RWPE1 (cell line): ENCODE results near the gene INPP5K.
A peak's percentile ranks its signal among the peaks of the same experiment; 100 is the strongest.

Source experiments
- CTCF ChIA-PET: fragments of 350-600 bp; sonication (Branson Sonifier 250); formaldehyde crosslinking; extraction: SDS; loops from one replicate; lab custom pipeline; 2021; lab: Yijun Ruan, JAX
- POLR2A ChIA-PET: fragments of 400-600 bp; formaldehyde crosslinking; extraction: SDS; loops from one replicate; lab custom pipeline; 2020; ENCODE audit warnings: antibody characterized with exemption; ENCODE audit not compliant: low non-redundant PET; lab: Yijun Ruan, JAX
- DNase-seq: peaks from one replicate; pipeline ENCODE4 v3.0.0; 2012; ENCODE audit warnings: low spot score
- H3K27ac ChIP-seq: fragments of 450-650 bp; 2 replicates; pipeline ENCODE4 v1.5.1; 2017
- TF ChIP-seq, protein P1 (sequence below): fragments of 450-650 bp; conservative IDR thresholded peaks from 2 replicates; pipeline ENCODE4 v1.5.1; 2017; ENCODE audit warnings: low read depth, mild to moderate bottlenecking

INPP5K gene

DNA sequence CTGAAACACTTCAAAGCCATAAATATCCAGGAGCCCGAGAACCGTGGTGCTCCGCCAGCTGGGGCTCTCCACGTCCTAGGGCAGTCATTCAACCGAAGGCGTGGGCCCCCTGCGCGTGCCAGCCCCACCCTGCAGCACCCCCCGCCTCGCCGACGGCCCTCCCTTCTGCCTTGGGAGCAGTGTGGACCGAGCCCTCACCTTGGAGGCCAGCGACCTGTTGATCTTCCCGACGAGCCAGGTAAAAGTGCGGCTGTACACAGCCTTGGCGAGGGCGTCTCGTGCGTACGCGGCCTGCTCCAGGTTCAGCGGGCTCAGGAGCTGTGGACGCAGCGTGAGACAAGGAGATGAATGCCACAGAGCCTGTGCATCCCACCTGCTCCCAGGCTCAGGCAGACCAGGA, 38.0 kb downstream of the INPP5K start:
- ChIA-PET POLR2A (interaction anchor here (0.5 kb wide), 1 partner anchor 1105 kb away, joined by 3 read pairs; no protein-coding TSS in a partner anchor), CTCF (no interaction called here)
- DNase-seq, result no peak
- H3K27ac ChIP-seq, result peak overlapping the region; percentile 45
- TF ChIP-seq, protein P1, sequence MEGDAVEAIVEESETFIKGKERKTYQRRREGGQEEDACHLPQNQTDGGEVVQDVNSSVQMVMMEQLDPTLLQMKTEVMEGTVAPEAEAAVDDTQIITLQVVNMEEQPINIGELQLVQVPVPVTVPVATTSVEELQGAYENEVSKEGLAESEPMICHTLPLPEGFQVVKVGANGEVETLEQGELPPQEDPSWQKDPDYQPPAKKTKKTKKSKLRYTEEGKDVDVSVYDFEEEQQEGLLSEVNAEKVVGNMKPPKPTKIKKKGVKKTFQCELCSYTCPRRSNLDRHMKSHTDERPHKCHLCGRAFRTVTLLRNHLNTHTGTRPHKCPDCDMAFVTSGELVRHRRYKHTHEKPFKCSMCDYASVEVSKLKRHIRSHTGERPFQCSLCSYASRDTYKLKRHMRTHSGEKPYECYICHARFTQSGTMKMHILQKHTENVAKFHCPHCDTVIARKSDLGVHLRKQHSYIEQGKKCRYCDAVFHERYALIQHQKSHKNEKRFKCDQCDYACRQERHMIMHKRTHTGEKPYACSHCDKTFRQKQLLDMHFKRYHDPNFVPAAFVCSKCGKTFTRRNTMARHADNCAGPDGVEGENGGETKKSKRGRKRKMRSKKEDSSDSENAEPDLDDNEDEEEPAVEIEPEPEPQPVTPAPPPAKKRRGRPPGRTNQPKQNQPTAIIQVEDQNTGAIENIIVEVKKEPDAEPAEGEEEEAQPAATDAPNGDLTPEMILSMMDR, result no peak

DNA sequence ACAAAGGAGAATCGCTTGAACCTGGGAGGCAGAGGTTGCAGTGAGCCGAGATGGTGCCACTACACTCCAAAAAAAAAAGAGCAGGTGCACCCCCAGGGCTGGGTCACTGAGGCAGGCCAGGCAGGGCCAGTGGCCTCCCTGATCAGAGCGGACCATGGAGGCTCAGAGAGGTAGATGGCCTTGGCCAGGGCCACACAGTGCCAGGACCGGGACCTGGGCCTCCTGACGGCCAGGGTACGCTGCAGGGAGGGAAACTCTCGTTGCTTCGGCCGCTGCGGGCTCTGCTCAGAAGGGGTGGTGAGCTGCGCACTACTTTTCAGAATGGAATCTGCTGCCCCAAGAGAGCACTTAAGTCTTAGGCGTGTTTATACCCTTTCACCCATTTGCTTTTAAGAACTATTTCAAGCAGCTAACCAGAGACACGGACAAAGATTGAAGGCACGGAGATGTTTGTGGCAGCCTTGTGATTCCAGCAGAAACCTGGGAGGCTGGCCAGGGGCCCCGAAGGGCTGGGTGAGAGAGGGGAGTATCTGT, 41.0 kb downstream of the INPP5K start:
- TF ChIP-seq, protein P1, result no peak
- POLR2A ChIA-PET, result no interaction called here
- H3K27ac ChIP-seq, result 0 out of 2 replicates have a peak overlapping the region, but pooled peaks have one; percentile 12
- no peak for DNase-seq
- CTCF ChIA-PET, result no interaction called here

DNA sequence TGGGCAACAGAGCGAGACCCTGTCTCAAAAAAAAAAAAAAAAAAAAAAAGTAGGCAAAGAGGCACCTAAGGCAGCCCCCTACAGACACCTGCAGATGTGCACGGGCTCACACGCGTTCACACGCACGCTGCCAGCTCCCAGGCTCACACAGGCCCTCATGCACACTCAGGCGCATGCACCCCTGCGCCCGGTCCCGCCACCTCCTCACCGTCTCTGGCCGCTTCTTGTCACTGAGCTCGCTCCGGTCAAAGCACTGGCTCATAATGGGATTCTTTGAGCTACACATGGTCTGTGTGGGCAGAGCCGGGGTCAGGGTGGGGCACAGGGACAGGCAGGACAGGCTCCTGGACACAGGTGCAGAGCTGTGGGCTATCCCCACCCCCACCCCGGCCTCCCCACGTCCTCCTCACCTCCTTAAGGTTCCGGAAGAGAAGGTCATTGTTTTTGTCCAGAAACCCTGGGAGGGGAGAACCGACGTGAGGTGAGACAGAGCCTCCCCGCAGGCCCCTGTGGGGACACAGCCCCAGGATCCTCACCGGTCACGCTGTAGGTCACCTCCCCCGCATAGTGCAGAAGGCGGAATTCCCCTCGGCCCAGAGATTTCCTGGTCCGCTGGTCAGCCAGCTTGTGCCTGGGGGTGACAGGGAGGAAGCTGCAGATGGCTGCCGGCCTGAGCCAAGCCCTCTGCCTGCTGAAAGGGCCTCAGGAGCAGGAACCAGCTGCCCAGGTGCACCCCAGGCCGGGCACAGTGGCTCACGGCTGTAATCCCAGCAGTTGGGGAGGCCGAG, 41.8 kb downstream of the INPP5K start:
- ChIA-PET POLR2A (no interaction called here), CTCF (interaction anchor here (0.5 to 0.6 kb wide), 2 partner anchors 13 to 47 kb away, joined by 3 to 4 read pairs; no protein-coding TSS in a partner anchor)
- TF ChIP-seq, protein P1, result no peak
- DNase-seq, result no peak
- peak overlapping the region; percentile 12; the same call in 1 of the 2 replicates for H3K27ac ChIP-seq

DNA sequence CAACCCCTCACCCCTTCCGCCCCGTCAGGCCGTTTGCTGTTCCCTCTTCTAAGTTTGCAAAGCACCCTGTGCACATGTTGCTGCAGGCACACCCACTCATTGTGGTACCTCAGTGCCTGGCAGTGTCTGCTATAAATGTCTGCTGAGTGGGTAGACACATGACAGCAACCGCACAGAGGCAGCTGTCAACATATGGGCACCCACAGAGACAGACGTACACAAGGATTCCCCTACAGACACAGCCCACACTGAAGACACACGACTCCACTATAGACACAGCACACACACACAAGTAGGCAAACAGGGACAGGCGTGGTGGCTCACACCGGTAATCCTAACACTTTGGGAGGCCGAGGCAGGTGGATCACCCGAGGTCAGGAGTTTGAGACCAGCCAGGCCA, 42.6 kb downstream of the INPP5K start:
- ChIA-PET CTCF (no interaction called here), POLR2A (no interaction called here)

DNA sequence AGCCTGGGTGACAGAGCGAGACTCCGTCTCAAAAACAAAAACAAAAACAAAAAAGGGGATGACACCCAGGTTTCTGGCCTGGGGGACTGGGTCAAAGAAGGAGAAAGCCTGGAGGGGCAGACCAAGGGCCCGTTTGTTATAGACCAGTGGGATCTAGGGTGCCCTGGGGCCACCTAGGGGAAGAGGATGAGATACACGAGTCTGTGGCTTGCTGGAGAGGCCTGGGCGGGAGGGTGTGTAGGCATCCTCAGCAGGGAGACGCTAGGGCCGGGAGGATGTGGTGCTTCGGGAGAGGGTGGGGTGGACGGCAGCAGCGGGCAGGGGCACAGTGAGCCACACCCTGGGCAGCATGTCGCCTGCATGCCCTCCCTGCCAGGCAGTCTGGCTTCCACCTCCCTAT, 43.2 kb downstream of the INPP5K start:
- CTCF ChIA-PET, result no interaction called here
- POLR2A ChIA-PET, result no interaction called here
- no peak for DNase-seq
- peak overlapping the region; percentile 47 for H3K27ac ChIP-seq
- TF ChIP-seq, protein P1, result no peak

More for the DNA sequence above, 42.6 kb downstream of the INPP5K start:
- peak overlapping the region; percentile 47 for H3K27ac ChIP-seq
- no peak for DNase-seq
- TF ChIP-seq, protein P1, result no peak

DNA sequence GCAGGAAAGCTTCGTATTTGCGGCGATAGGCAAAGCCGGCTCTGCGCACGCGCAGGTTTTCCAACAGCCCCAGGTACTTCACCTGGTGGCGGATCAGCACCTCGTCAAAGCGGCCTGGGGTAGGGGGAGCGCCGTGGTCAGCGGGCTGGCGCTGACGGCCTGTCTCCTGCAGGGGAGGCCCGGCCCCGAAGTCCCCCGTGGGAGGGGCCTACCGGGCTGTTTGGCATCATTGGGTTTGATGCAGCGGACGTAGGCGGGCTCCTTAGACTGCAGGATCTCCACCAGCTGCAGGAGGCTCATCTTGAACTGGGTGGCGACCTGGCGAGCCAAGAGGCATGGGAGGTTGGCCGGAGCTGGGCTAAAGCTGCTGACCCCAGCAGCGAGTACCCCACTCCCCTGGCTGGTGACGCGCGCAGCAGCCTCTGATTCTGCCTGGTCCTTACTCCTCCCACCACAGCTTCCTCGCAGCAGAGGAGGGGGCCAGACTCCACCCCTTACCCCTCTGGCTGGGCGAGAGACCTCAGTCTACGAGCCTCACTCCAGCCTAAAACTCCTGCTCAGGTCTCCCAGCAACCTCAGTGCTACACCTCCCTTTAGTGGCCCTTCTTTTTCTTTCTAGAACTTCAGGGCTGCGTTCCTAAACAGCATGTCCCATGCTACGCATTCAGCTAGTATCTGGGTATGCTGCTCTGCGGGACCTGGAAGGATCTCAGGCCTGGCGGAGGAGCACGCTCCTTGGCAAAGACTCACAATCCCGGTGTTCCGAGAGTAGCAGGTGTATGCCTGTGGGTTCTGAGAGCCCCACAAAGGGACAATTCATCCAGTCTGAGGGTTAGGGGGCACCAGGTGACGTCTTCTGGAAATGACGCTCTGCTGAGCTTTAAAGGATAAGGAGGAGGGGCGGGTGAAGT, 44.2 kb downstream of the INPP5K start:
- TF ChIP-seq, protein P1, result no peak
- ChIA-PET POLR2A (no interaction called here), CTCF (interaction anchor here (1.4 kb wide), 1 partner anchor 107 kb away, joined by 4 read pairs; no protein-coding TSS in a partner anchor)
- H3K27ac ChIP-seq, result no peak overlapping the region
- DNase-seq, result no peak
